ENCODE measurements around the gene PDS5B.
A peak's percentile ranks its signal among the peaks of the same experiment; 100 is the strongest.
"Not testable (repeated sequence)": the region's sequence is repeated elsewhere in the genome, so short reads cannot be mapped to it uniquely, and the experiment has no call there.

PDS5B gene

DNA sequence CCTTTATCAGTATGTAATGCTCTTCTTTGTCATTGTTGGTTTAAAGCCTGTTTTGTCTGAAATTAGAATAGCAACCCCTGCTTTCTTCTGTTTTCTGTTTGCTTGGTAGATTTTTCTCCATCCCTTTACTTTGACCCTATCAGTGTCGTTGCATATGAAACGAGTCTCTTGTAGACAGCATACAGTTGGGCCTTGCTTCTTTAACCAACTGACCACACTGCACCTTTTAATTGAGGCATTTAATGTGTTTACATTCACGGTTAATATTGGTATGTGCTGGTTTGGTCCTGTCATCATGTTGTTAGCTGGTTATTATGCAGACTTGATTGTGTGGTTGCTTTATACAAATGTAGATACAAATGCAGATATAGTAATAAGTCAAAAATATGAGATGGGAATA is 71.1 kb downstream of the PDS5B start:
- no peak for DNase-seq

DNA sequence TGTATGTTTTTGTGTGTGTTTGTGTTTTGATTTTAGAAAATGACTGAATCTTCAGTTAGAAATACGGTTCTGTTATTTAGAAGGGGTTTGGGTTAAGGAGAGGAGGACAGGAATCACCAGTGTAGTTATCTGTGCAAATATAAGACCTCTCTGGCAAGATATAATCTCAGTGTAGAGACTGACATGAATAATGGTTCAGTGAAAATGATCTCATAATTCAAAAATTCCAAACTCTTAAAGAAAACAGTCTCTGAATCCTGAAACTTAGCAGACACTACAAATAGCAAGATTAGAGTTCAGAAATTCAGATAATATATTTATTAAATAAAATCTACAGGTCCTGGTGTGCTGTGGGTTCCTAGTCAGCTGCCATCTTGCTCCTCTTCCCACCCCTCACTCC is 73.5 kb downstream of the PDS5B start:
- no peak for DNase-seq

DNA sequence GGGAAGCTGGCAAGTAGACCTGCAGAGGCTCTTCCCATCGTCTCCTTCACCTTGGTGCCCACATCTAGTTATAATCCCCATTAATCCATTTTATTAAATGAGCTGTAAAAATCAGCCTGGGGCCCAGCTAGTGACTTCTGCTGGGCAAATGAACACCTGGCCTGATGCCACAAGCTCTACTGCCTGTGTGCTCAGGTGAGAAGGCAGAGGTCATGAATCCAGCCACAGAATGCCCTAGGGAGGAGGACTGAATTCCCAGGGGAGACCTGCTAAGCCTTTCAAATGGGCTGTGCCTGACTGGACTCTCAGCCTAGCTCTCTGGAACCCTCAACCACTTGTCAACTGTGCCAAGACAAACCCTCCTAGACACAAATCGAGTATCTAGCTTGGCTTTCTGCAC is 74.0 kb downstream of the PDS5B start:
- DNase-seq: no peak

DNA sequence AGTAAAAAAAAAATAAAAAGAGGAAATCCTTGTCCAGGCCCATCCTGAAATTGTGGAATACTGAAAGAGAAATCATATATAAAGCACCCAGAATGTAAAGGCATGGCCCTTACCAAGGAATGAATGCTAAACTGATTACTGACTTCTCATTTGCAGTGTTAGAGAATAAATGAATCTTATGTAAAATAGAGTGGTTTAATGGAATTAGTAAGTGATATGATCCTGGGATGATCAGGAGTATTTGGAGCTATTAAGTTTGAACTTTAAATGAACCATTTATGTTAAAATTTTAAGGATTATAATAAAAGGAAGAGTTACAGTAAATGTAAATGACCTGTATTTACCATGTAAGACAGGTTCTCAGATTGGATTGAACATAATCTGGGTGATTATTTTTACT is 75.4 kb downstream of the PDS5B start:
- DNase-seq: no peak

DNA sequence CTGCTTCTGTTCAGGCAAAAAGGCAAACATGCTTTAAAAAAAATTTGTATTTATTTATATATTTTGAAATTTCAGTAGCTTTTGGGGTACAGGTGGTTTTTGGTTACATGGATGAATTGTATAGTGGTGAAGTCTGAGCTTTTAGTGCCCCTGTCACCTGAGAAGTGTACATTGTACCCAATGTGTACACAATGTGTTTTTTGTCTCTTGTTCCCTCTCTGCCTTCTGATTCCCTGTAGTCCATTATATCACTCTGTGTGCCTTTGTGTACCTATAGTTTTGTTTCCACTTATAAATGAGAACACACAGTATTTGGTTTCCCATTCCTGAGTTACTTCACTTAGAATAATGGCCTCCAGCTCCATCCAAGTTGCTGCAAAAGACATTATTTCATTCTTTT is 77.4 kb downstream of the PDS5B start:
- no peak for DNase-seq

DNA sequence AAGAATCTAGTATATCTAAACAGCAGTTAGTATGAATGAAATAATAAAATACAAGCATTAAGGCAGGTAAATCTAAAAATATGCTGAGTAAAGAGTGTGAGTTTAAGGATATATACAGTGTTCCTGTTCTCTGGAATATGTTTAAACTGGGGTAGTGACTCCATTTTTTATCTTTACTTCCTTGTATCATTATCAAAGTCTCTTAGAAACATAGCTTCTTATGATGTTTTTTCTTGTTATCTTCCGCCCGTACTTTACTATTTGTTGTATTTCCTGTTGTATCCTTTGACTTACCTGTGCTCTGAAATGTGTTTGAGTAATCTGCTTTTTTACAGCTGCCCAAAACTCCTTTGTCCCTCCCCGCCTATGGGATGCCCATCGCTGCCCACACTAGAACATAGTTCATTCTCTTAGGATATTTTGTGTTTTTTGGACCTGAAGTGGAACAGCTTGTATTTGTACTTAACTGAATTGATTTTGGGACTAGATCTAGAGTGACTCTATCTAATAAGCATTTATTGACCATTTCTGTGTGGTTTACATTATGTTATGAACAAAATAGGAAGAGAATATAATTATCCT is 80.8 kb downstream of the PDS5B start:
- DNase-seq: no peak

DNA sequence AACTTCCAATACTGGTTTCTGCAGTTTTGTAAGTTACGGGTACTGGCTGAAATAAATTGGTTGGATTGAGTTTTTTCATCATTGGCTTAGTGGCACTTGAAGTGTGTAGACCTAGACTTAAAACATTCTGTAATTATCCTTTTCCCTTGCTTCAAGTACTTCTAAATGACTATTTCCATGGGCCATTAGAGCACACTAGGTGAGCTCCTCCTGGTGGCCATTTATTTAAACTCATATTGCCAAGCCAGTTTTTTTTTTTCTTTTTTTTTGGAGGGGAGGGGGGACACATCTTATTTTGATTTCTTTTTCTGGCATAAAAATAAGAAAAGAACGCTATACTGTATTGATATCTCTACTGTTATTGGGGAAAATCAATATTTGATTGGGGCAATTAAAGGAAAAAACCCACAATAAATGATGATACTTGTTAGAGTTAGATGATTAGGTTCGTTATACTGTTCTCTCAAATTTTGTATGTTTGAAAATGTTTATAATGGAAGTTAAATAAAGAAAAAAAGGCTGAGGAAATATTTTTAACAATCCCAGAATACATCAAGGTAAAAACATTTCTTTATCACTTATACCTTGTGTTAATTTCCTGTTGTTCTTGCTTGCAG is 82.9 kb downstream of the PDS5B start:
- peak; percentile 33 for DNase-seq

DNA sequence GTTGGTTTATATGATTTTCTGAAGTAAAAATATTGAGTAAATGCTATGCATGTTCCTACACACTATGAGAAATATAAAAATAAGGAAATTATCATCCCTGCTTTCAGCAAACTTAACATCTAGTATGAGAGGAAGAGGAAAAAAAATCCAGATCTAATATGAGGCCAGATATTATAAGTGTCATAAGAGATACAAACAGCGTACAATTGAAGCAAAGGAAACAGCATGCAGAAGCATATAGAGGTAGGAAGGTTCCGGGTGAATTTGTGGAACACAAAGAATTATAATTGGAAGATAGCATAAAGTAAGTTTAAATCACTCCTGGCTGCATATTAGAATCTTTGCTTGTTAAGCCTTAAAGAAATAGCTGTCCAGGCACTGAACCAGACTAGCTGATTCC is 88.3 kb downstream of the PDS5B start:
- DNase-seq: no peak

DNA sequence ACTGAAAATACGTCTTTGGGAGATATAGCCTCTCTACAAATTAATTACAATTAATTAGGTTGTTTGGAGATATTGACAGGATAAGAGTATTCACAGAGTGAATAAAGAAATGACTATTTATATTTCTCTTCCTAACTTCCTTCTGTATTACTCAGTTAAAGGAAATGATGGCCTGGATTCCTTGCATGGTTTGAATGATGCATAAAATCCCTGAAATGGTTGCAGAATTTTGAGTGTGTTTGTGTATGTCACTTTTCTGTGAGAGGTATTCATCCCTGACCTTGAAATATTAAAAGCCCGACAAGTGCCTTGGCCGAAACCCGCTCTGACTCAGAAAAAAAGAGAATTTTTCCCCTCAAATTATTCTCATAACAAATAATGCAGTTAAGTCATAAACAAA is 90.0 kb downstream of the PDS5B start:
- DNase-seq: no peak

DNA sequence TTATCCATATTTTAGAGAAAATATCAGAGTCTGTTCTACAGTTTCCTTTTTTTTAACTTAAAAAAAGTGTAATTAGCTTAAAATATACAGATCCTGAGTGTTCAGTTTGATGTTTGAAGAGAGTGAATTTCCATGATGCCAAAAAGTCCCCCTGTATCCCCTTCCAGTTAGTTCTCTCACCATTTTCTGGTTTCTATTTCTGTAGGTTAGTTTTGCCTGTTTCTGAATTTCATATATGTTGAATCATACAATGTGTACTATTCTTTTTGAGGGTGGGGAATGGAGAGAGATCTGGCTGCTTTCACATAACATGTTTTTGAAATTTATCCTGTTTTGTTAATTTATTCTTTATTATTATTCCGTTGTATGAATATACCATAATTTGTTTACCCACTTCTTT is 95.9 kb downstream of the PDS5B start:
- no peak for DNase-seq

DNA sequence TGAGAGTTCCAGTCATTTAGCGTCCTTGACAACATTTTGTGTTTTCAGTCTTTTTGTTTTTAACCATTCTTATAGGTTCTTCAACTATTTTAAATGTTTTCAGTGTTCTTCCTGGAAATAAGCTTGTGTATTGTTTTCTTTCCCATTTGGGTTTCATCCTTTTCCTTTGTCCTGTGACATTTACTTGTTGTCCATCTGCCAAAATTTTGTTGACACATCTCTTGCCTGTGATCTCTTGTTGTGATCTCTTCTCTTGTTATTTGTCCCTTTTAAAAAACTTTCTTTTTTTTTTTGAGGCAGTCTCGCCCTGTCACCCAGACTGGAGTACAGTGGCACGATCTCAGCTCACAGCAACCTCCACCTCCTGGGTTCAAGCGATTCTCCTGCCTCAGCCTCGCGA is 96.5 kb downstream of the PDS5B start:
- DNase-seq: no peak

DNA sequence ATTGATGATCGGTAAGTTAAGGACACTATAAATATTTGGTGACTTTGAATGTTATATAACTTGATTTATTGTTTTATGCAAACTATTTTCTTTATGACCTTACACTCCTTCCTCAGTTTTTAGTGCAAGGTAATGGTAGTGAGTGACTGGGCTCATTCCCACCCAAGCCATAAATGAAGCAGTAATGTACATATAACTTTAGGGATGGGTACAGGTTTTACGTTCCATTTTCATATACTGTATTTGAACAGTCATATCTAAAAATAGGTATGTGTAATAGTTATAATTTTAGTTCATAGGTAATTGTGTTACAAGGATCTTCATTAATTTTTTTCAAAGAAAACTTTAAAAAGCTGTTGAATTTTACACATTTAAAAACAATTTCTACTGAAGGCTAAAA is 101.0 kb downstream of the PDS5B start:
- no peak for DNase-seq

DNA sequence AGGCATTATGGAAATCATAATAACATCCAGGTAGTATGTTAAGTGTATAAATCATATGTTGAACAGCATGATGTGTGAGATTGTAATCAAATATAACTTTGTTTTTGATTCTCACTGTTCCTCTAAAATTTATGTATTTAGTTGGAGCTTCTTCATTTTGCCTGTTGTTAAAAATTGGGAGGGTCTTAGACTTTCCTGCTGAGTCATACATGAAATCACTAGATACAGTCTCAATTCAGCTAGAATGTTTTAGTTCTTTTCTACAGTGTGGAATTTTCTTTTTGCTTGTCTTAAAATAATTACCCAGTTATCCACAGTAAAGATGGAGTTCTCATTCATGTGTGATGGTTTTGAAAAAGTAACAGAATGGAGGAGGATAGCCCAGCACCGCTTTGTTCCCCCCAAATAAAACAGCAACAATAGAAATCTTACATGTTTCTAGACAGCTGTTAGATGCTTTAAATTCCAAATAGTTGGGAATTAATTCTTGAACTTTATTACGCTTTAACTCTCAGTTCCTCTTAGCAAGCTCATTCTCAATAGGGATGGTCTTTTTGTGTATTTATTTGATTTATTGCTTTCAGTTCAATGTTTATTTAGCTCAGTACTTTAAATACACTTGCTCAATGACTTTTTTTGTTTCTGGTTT is 109.5 kb downstream of the PDS5B start:
- DNase-seq: no peak

DNA sequence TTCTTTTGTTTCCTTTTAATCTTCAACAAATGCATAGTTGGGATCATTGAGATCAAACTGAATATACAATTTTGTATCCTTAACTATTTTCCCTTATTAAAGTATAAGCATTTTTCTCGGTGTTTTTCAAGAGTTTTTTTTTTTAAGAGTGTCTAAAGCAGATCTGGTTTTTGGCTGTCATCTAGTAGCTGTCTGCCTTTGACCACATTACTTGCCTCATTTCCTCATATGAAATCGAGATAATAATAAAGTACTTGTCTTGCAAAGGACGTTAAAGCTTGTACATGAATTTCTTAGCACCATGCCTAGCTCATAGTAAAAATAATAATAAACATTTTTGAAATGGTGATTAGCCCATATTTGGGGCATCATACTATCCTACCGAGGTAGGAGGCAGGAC is 121.2 kb downstream of the PDS5B start:
- no peak for DNase-seq

DNA sequence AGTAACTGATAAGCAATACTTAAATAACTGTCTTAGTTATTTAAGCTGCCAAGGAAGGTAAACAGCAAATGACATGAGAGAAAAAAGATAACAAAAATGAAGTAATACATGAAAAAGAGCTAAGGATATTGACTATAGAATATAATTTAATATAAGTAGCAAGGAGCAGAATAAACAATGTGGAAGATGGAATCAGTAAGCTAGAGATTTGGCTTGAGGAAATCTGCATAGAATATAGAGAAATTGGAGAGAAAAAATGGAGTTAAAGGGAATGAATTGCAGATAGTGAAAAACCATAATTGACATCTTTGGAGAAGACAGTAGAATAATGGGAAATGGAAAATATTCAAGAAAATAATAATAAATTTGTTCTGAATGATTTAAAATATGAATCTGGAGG is 127.1 kb downstream of the PDS5B start:
- DNase-seq: no peak

DNA sequence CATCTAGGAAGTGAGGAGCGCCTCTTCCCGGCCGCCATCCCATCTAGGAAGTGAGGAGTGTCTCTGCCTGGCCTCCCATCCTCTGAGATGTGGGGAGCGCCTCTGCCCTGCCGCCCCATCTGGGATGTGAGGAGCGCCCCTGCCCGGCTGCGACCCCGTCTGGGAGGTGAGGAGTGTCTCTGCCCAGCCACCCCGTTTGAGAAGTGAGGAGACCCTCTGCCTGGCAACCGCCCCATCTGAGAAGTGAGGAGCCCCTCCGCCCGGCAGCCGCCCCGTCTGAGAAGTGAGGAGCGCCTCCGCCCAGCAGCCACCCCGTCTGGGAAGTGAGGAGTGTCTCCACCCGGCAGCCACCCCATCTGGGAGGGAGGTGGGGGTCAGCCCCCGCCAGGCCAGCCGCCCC is 129.9 kb downstream of the PDS5B start:
- not testable (repeated sequence) for DNase-seq

DNA sequence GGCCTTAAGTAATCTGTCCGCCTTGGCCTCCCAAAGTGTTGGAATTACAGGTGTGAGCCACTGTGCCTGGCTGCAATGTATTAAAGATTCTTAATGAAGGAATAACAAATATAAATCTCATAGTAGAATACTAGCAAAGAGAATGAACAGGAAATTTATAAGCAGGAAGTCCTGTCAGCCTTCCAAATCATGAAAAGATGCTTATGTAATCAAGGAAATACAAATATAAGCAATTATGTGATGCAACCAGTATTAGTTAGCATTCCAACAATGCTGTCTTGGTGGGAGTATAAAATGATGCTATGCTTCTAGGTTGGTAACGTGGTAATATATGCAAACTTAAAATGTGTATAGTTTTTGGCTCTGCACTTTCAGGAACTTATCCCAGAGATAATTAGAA is 133.8 kb downstream of the PDS5B start:
- DNase-seq: no peak

DNA sequence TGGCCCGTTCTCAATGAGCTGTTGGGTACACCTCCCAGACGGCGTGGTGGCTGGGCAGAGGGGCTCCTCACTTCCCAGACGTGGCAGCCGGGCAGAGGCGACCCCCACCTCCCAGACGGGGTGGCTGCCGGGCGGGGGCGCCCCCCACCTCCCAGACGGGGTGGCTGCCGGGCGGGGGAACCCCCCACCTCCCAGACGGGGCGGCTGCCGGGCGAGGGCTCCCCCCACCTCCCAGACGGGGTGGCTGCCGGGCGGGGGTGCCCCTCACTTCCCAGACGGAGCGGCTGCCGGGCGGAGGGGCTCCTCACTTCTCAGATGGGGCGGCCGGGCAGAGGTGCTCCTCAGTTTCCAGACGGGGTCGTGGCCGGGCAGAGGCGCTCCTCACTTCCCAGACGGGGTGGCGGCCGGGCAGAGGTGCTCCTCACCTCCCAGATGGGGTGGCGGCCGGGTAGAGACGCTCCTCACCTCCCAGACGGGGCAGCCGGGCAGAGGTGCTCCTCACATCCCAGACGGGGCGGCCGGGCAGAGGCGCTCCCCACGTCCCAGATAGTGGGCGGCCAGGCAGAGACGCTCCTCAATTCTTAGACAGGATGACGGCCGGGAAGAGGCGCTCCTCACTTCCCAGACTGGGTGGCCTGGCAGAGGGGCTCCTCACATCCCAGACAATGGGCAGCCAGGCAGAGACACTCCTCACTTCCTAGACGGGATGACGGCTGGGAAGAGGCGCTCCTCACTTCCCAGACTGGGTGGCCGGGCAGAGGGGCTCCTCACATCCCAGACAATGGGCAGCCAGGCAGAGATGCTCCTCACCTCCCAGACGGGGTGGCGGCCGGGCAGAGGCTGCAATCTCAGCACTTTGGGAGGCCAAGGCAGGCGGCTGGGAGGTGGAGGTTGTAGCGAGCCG is 135.1 kb downstream of the PDS5B start:
- DNase-seq: not testable (repeated sequence)

DNA sequence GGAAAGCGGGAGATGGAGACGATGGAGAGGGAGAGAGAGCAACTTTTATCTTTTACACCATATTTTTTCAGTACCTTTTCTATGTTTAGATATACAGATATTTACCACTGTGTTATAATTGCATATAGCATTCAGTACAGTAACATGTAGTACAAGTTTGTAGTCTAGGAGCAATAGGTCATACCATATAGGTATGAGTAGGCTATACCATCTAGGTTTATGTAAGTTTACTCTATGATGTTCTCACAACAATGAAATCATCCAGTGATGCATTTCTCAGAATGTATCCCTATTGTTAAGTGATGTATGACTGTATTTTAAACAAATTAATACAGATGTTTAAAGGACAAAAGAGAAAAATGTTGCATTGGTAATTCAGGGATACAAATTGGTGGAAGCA is 136.1 kb downstream of the PDS5B start:
- DNase-seq: no peak

DNA sequence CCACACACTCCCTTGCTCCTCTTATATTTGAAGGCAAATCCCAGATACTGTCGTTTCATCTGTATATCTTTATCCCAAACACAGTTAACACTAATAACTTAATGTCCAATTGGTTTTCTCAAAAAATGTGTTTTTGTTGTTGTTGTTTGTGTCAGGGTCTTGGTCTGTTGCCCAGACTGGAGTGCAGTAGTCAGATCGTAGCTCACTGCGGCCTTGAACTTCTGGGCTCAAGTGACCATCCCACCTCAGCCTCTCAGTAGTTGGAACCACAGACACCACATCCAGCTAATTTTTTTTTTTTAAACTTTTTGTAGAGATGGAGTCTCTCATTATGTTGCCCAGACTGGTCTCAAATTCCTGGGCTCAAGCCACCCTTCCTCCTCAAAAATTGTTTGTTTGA is 137.7 kb downstream of the PDS5B start:
- no peak for DNase-seq

DNA sequence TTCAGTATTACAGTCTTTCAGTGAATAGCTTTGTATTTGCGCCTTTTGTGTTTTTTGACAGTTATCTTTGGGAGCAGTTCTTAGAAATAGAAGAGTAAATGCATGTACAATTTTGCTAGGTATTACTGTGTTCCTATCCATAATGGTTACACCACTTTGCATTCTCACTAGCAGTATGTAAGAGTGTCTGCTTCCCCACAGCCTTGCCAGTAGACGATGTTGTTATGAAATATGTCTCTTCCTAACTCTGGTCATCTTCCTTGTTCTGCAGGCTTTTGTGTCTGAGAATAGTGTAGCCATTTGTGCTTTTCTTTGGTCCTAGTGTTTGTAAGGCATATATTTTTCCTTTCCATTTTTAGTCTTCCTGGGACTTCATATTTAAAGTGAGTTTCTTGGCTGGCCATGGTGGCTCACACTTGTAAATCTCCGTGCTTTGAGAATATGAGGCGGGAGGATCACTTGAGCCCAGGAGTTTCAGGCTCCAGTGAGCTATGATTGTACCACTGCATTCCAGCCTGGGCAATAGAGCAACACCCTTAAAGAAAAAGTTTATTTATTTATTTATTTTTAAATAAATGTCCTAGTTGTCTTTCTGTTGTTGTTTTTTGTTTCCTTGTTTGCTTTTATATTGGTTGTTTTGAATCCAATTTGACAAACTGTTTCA is 140.3 kb downstream of the PDS5B start:
- no peak for DNase-seq

DNA sequence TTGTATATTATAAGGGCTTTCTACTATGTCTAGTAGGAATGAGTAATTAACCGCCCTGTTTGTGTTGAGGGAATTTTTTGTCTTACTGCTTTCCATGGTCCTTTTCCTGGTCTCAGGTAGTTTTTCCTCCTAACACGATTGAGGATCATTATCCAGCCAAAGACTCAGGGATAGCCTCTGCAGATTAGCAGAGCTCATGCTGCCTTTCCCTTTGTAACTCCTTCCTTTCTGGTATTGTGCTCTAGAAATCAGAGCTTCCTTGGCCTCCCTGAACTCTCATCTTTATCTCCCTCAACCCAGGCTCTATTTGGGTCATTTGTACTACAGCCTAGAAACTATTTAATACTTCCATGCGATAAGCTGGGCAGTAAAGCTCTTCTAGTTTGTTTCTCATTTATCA is 142.1 kb downstream of the PDS5B start:
- no peak for DNase-seq

DNA sequence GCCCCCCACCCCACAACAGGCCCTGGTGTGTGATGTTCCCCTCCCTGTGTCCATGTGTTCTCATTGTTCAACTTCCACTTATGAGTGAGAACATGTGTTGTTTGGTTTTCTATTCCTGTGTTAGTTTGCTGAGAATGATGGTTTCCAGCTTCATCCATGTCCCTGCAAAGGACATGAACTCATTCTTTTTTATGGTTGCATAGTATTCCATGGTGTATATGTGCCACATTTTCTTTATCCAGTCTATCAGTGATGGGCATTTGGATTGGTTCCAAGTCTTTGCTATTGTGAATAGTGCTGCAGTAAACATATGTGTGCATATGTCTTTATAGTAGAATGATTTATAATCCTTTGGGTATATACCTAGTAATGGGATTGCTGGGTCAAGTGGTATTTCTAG is 142.8 kb downstream of the PDS5B start:
- DNase-seq: not testable (repeated sequence)
